GM12875 (cell line): ENCODE data around the gene RNF208.

Experiments used
- H3K4me3 ChIP-seq: one replicate; pipeline ENCODE4 v1.5.1; 2011; ENCODE audit warnings: low read depth, low read length, control low read depth
- CTCF ChIP-seq: IDR thresholded peaks from 2 replicates; pipeline ENCODE4 v1.5.1; 2011; ENCODE audit warnings: low read depth, mild to moderate bottlenecking, control low read depth, inconsistent platforms, low read length, moderate library complexity, borderline replicate concordance; ENCODE audit not compliant: insufficient read depth

Gene RNF208

GRCh38 chr9:137190315-137190856, 31.7 kb downstream of the RNF208 start:
- H3K4me3 ChIP-seq = no peak overlapping the region
- no peak for TF ChIP-seq CTCF

GRCh38 chr9:137189297-137190295, 32.4 kb downstream of the RNF208 start:
- no peak for TF ChIP-seq CTCF
- peak overlapping the region; percentile 84 for H3K4me3 ChIP-seq

GRCh38 chr9:137188490-137189296, 33.3 kb downstream of the RNF208 start, which contains the start of the genes ANAPC2 and SSNA1:
ANAPC2 (minus strand) TSS chr9:137188560; CDS start chr9:137188532, 28 bp downstream.
SSNA1 (plus strand) TSS chr9:137188676; CDS start chr9:137188727, 51 bp downstream.
- TF ChIP-seq CTCF = peak; percentile 56

GRCh38 chr9:137188086-137188489, 34.0 kb downstream of the RNF208 start:
- peak overlapping the region; percentile 84 for H3K4me3 ChIP-seq
- TF ChIP-seq CTCF = no peak

More at GRCh38 chr9:137188490-137189296, 33.3 kb downstream of the RNF208 start, which contains the start of the genes ANAPC2 and SSNA1:
- H3K4me3 ChIP-seq = peak within 1 kb of the TSS; percentile 84

GRCh38 chr9:137187386-137187785, 34.7 kb downstream of the RNF208 start:
- peak overlapping the region; percentile 84 for H3K4me3 ChIP-seq
- no peak for TF ChIP-seq CTCF

GRCh38 chr9:137186385-137186784, 35.7 kb downstream of the RNF208 start:
- no peak overlapping the region for H3K4me3 ChIP-seq
- no peak for TF ChIP-seq CTCF
